GM20000 (cell line): ENCODE measurements around the gene TEX30.

ENCODE experiments used
- DNase-seq: peaks from one replicate; pipeline ENCODE4 v3.0.0; 2012; ENCODE audit warnings: low spot score
- TF ChIP-seq, protein P1 (sequence below): IDR thresholded peaks from 2 replicates; pipeline ENCODE4 v1.5.1; 2012; ENCODE audit warnings: mild to moderate bottlenecking, control low read depth; ENCODE audit errors: extremely low read depth, missing control alignments

TEX30 gene

GRCh38 chr13:102768909-102769308, 4.7 kb downstream of the TEX30 start:
- TF ChIP-seq, protein P1, sequence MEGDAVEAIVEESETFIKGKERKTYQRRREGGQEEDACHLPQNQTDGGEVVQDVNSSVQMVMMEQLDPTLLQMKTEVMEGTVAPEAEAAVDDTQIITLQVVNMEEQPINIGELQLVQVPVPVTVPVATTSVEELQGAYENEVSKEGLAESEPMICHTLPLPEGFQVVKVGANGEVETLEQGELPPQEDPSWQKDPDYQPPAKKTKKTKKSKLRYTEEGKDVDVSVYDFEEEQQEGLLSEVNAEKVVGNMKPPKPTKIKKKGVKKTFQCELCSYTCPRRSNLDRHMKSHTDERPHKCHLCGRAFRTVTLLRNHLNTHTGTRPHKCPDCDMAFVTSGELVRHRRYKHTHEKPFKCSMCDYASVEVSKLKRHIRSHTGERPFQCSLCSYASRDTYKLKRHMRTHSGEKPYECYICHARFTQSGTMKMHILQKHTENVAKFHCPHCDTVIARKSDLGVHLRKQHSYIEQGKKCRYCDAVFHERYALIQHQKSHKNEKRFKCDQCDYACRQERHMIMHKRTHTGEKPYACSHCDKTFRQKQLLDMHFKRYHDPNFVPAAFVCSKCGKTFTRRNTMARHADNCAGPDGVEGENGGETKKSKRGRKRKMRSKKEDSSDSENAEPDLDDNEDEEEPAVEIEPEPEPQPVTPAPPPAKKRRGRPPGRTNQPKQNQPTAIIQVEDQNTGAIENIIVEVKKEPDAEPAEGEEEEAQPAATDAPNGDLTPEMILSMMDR = no peak
- no peak for DNase-seq

GRCh38 chr13:102763741-102764140, 9.8 kb downstream of the TEX30 start:
- DNase-seq = no peak
- TF ChIP-seq, protein P1 = no peak

- DNase-seq = no peak
- TF ChIP-seq, protein P1 = no peak
These were observed 12.5 kb downstream of the TEX30 start for GRCh38 chr13:102761071-102761470.

GRCh38 chr13:102758842-102759241, 14.7 kb downstream of the TEX30 start:
- DNase-seq = no peak
- TF ChIP-seq, protein P1 = no peak

DNA sequence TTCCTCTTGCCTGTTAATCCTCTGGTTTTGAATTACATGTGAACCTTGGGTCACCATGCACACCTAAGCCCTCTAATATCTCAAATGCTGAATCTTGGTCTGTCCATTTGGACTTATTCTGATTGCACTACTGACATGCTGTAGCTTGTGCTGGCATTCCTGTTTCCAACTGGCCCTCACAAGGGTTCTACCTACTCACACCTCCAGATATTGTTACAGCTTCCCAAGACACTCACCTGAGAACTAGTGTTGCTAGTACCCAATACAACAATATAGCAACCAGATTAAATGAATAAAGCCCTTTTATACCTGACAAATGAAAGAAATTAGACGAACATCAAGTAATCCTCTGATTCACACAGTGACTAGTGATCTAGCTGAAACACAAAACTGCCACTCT, 16.6 kb downstream of the TEX30 start:
- DNase-seq = no peak
- TF ChIP-seq, protein P1 = no peak

DNA sequence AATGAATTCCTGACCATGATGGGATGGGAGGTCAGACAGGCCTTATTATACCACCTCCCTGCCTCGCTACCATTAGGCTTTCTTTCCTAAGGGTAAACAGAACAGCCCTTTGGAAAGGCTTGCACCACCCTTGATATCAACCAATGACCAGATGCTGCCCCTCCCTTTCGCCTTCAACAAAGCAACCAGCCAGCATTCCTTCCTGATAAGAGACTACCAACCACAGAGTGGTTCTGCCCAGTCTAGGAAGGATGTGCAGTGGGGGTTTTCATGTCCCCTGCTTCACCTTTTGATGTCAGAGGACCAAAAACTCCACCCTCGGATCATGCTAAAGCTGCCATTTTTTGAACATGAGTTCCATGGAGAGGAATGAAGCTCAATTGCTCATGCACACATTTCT, 21.7 kb downstream of the TEX30 start:
- TF ChIP-seq, protein P1 = no peak
- no peak for DNase-seq

DNA sequence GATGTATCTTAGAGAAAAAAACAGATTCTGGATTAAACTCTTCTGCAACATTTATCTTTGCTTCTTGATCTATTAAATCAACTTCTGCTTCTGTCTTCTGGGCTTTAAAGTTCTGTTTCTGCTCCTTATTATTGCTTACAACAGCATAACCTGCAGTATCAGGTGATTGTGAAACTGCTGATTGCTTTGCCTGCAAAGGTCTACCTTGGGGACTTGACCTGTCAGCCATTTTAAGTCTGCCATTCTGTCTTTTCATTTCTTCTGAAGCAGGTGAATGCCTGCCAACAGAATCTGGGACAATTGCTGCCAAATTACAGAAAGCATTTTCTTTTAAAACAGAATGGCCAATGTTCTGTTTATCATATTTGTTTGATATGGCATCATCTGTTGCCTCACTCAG, 31.1 kb downstream of the TEX30 start:
- TF ChIP-seq, protein P1 = no peak
- DNase-seq = no peak
